ENCODE measurements around the gene FAAP100. TPM values are rescaled to one million over a fixed set of nuclear protein-coding genes. Genes with fewer than 3 reads are reported as not detected.

FAAP100 gene
- total and polyA plus RNA-seq, 7 donors = 11.6 to 16.3 (median 12.6) TPM

DNA sequence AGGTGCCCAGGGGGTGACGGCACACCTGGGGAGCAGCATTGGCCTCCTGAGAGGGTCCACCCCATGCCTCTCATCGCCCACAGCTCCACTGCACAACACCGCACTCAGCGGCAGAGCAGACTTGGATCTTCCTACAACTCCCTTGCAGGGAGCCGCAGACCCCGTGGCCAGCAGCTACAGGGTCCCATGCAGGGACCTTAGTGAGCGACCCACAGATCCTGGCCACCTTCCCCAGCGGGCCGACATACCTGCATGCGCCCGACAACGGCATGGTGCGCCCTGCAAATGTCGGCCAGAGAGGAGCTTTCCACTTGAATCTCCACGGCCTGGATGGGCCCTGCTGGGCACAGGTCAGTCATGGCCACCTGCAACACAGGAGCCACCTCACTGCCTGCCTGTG, 8.4 kb downstream of the FAAP100 start:
- ATAC-seq (no peak), DNase-seq (no peak)
- intact Hi-C loops (cut with DNase I) = no loop called here
- Histone ChIP-seq H3K9me3 (no peaks in the 10 kb centered on the region), H3K4me1 (no peaks in the 10 kb centered on the region), H3K4me3 (no peak overlapping the region), H3K36me3 (ENCODE audit: insufficient read depth in 1 of 2, low read depth in 1 of 2) (peaks cover 12 to 90% of the 10 kb centered on the region in 2 donors), H3K27ac (no peak overlapping the region), H3K27me3 (ENCODE audit: insufficient read depth in 3 of 3, low read length in 2 of 3) (no peaks in the 10 kb centered on the region)
- WGBS, 3 donors = 91 to 97% (median 96%) methylated on average over 15 of the region's 15 CpGs
- TF ChIP-seq CTCF (IDR thresholded peaks at IDR 0.05) = no peak

DNA sequence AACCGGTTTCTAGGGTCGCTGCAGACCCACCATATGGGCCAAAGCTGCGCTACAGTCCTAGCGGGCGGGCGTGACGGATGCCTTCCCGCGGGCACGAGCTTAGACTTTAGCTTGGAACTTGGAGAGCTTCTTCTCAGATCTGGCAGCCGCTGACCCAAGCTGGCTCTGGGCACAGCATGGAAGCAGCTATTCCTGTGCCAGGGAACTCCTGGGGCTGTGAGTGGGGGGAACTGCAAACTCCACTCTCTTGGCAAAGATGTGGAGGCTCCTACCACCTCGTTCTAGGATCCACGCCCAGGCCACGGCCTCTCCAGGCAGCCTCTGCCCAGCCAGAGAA, 8.8 kb downstream of the FAAP100 start:
- no peak for ATAC-seq
- no peak overlapping the region for H3K27ac ChIP-seq

DNA sequence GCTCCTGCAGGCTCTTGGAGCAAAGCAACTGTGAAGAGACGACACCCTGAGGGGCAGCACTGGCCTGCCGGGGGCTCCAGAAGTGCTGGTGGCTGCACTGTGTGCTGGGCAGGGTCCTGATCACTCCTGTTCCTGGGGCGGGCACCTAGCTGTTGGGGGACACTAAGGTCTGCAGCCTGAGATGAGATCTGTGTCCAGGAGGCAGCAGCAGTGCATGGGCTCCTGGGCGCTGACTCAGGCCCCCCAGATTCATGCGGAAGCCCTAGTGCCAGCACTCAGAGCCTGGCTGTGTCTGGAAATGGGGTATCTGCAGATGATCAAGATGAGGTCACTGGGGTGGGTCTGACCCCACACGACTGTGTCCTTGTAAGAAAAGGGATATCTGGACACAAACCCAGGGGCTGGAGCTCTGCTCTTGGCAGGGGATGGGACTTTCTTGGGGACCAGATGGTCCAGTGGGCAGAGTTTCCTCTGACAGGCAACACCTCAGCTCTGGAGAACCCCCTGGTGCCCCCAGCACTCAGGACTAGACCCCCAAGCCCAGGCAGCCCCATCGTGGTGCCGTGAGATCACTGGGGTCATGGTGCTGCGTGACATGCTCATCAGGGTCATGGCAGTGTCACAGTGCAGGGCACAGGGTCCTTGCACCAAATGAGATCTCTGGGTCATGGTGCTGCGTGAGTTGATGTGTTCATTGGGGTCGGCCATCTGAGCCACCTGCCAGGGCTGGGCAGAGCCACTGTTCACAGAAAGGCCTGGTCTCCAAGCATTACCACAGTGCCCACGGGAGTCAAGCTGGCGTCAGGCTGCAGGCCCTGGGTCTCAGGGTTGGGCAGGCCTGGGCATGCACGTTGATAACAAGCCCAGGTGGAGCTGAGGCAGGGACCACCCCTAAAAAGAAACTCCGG, 9.5 kb downstream of the FAAP100 start:
- Histone ChIP-seq H3K4me3 (no peak overlapping the region), H3K9me3 (no peaks in the 10 kb centered on the region), H3K27me3 (ENCODE audit: insufficient read depth in 3 of 3, low read length in 2 of 3) (no peaks in the 10 kb centered on the region), H3K27ac (no peak overlapping the region), H3K4me1 (peaks cover 6% of the 10 kb centered on the region), H3K36me3 (ENCODE audit: insufficient read depth in 1 of 2, low read depth in 1 of 2) (peaks cover 12 to 79% of the 10 kb centered on the region in 2 donors)
- DNase-seq (no peak), ATAC-seq (no peak)
- TF ChIP-seq CTCF (IDR thresholded peaks at IDR 0.05) = no peak
- 79 to 86% (median 86%) methylated on average over 15 of the region's 15 CpGs for WGBS, 3 donors
- intact Hi-C loops (cut with DNase I) = no loop called here

More for the DNA sequence above, 8.8 kb downstream of the FAAP100 start:
- H3K27me3 ChIP-seq (ENCODE audit: insufficient read depth in 3 of 3, low read length in 2 of 3) = no peaks in the 10 kb centered on the region
- no peak for DNase-seq
- intact Hi-C loops (cut with DNase I) = no loop called here
- H3K36me3 ChIP-seq (ENCODE audit: insufficient read depth in 1 of 2, low read depth in 1 of 2) = peaks cover 12 to 85% of the 10 kb centered on the region in 2 donors
- no peak for TF ChIP-seq CTCF (IDR thresholded peaks at IDR 0.05)
- H3K9me3 ChIP-seq = no peaks in the 10 kb centered on the region
- no peak overlapping the region for H3K4me3 ChIP-seq
- H3K4me1 ChIP-seq = no peaks in the 10 kb centered on the region
- WGBS, 3 donors = 57 to 76% (median 63%) methylated on average over 14 of the region's 14 CpGs

- Histone ChIP-seq H3K4me3 (no peak overlapping the region), H3K9me3 (no peaks in the 10 kb centered on the region), H3K4me1 (peaks cover 15% of the 10 kb centered on the region), H3K27ac (no peak overlapping the region), H3K36me3 (ENCODE audit: insufficient read depth in 1 of 2, low read depth in 1 of 2) (peaks cover 12 to 64% of the 10 kb centered on the region in 2 donors), H3K27me3 (ENCODE audit: insufficient read depth in 3 of 3, low read length in 2 of 3) (peaks cover 0 to 14% (median 6%) of the 10 kb centered on the region in 3 donors)
- DNase-seq = no peak
- no peak for TF ChIP-seq CTCF (IDR thresholded peaks at IDR 0.05)
- 93 to 99% (median 96%) methylated on average over 9 to 17 of the region's 17 CpGs for WGBS, 3 donors
- no peak for ATAC-seq
- intact Hi-C loops (cut with DNase I) = no loop called here
Observed at GRCh38 chr17:81541123-81541522, 11.0 kb downstream of the FAAP100 start.

Measured in psoas muscle (tissue), 8 donors.